Sigmoid colon (tissue), 4 donors: Measurements from ENCODE around the gene NUP205.

Experiments
- POLR2AphosphoS5 ChIP-seq, 4 donors: sonication (generic); formaldehyde crosslinking; IDR thresholded peaks; one replicate each; pipeline ENCODE4 v1.6.1; 2017; ENCODE audit warnings: antibody characterized with exemption in 4 of 4
- TF ChIP-seq, protein P1 (sequence below), 4 experiments: fragments of 450-650 bp in 3 of 4; fragments of 200-600 bp in 1 of 4; IDR thresholded peaks; one replicate each; pipeline ENCODE4 v1.5.1; 2016 to 2019; ENCODE audit warnings: antibody characterized with exemption in 4 of 4, mild to moderate bottlenecking in 3 of 4, moderate library complexity in 2 of 4

DNA sequence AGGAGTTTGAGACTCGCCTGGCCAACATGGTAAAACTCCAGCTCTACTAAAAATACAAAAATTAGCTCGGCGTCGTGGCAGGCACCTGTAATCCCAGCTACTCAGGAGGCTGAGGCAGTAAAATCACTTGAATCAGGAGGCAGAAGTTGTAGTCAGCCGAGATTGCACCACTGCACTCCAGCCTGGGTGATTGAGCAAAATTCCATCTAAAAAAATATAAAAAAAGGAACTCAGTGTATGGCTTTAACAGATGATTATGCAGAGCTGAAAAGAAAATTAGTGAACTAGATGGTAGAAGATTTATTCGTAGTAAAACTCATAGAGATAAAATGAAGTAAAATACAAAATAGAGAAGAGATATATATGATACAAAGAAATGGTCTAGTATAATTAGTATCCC is 35.2 kb upstream of the NUP205 start:
- TF ChIP-seq, protein P1, sequence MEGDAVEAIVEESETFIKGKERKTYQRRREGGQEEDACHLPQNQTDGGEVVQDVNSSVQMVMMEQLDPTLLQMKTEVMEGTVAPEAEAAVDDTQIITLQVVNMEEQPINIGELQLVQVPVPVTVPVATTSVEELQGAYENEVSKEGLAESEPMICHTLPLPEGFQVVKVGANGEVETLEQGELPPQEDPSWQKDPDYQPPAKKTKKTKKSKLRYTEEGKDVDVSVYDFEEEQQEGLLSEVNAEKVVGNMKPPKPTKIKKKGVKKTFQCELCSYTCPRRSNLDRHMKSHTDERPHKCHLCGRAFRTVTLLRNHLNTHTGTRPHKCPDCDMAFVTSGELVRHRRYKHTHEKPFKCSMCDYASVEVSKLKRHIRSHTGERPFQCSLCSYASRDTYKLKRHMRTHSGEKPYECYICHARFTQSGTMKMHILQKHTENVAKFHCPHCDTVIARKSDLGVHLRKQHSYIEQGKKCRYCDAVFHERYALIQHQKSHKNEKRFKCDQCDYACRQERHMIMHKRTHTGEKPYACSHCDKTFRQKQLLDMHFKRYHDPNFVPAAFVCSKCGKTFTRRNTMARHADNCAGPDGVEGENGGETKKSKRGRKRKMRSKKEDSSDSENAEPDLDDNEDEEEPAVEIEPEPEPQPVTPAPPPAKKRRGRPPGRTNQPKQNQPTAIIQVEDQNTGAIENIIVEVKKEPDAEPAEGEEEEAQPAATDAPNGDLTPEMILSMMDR (IDR thresholded peaks at IDR 0.05) = no peak
- TF ChIP-seq POLR2AphosphoS5 (IDR thresholded peaks at IDR 0.05) = no peak
